ENCODE data around the gene CDK16.

The CDK16 gene

GRCh38 chrX:47222751-47223350 lies 4.4 kb downstream of the CDK16 start:
- DNase-seq (ENCODE audit: low read depth), result no peak
- TF ChIP-seq CTCF (IDR thresholded peaks at IDR 0.05; ENCODE audit: low read depth, low read length, missing control alignments), result no peak
- no peak overlapping the region for H3K4me3 ChIP-seq (ENCODE audit: low read depth, low read length)

GRCh38 chrX:47223476-47224250 lies 5.2 kb downstream of the CDK16 start:
- no peak for DNase-seq (ENCODE audit: low read depth)
- H3K4me3 ChIP-seq (ENCODE audit: low read depth, low read length), result no peak overlapping the region
- no peak for TF ChIP-seq CTCF (IDR thresholded peaks at IDR 0.05; ENCODE audit: low read depth, low read length, missing control alignments)

- TF ChIP-seq CTCF (IDR thresholded peaks at IDR 0.05; ENCODE audit: low read depth, low read length, missing control alignments), result no peak
- H3K4me3 ChIP-seq (ENCODE audit: low read depth, low read length), result no peak overlapping the region
- DNase-seq (ENCODE audit: low read depth), result no peak
Measured at GRCh38 chrX:47224266-47224895, 5.9 kb downstream of the CDK16 start.

GRCh38 chrX:47224896-47225290 lies 6.4 kb downstream of the CDK16 start:
- no peak overlapping the region for H3K4me3 ChIP-seq (ENCODE audit: low read depth, low read length)
- TF ChIP-seq CTCF (IDR thresholded peaks at IDR 0.05; ENCODE audit: low read depth, low read length, missing control alignments), result no peak
- DNase-seq (ENCODE audit: low read depth), result no peak

GRCh38 chrX:47226071-47226470 lies 7.6 kb downstream of the CDK16 start:
- H3K4me3 ChIP-seq (ENCODE audit: low read depth, low read length), result no peak overlapping the region
- no peak for TF ChIP-seq CTCF (IDR thresholded peaks at IDR 0.05; ENCODE audit: low read depth, low read length, missing control alignments)
- DNase-seq (ENCODE audit: low read depth), result no peak

- DNase-seq (ENCODE audit: low read depth), result no peak
- no peak for TF ChIP-seq CTCF (IDR thresholded peaks at IDR 0.05; ENCODE audit: low read depth, low read length, missing control alignments)
- H3K4me3 ChIP-seq (ENCODE audit: low read depth, low read length), result no peak overlapping the region
Measured at GRCh38 chrX:47226531-47227333, 8.3 kb downstream of the CDK16 start.

All from GM12864 (cell line).